HT-29 (cell line): Measurements from ENCODE around the gene KATNAL1. TPM values are rescaled to one million over a fixed set of nuclear protein-coding genes. Genes with fewer than 3 reads are reported as not detected.

Experiments used
- DNase-seq: peaks from one replicate; pipeline ENCODE4 v3.0.0-alpha.2; 2015; ENCODE audit warnings: low spot score
- small RNA-seq: library from RNA; depleted of rRNA; stranded (forward); fragments of <200 nt; gene quantifications from one replicate; pipeline ENCODE3, GENCODE V24; 2014
- total RNA-seq: library from RNA; depleted of rRNA; stranded (reverse); fragments of >200 nt; shearing (Covaris generic); gene quantifications from 2 replicates; pipeline ENCODE4 v1.2.3, GENCODE V29; 2014; rRNA removed

The KATNAL1 gene
- total RNA-seq, 1 experiment from 2014 or later, result 1.2 TPM

GRCh38 chr13:30165071-30165470, 142.3 kb downstream of the KATNAL1 start:
- no peak for DNase-seq

GRCh38 chr13:30164146-30164545, 143.2 kb downstream of the KATNAL1 start:
- no peak for DNase-seq

GRCh38 chr13:30163441-30163840, 143.9 kb downstream of the KATNAL1 start:
- no peak for DNase-seq

- no peak for DNase-seq
Measured at GRCh38 chr13:30159446-30159839, 147.9 kb downstream of the KATNAL1 start.

GRCh38 chr13:30158774-30159445, 148.4 kb downstream of the KATNAL1 start:
- peak; percentile 37 for DNase-seq

- DNase-seq, result no peak
Measured at GRCh38 chr13:30157616-30157993, 149.7 kb downstream of the KATNAL1 start.

- no peak for DNase-seq
Measured at GRCh38 chr13:30156826-30157615, 150.3 kb downstream of the KATNAL1 start.

- DNase-seq, result no peak
Measured at GRCh38 chr13:30156270-30156669, 151.1 kb downstream of the KATNAL1 start.

- DNase-seq, result no peak
Measured at GRCh38 chr13:30154931-30155330, 152.4 kb downstream of the KATNAL1 start.

GRCh38 chr13:30154531-30154930, 152.8 kb downstream of the KATNAL1 start:
- no peak for DNase-seq

- no peak for DNase-seq
Measured at GRCh38 chr13:30153545-30154426, 153.6 kb downstream of the KATNAL1 start.

Small RNA genes within 50 kb of the gene (small RNA-seq; reads per million reads assigned to genes)
- gene RNU6-64P, result not detected

Other genes with a start within 250 kb of the KATNAL1 start
- gene UBE2L5, start 114.9 kb upstream of the KATNAL1 start, total RNA-seq, result not detected in 2 replicates
- gene HMGB1, start 158.4 kb upstream of the KATNAL1 start, total RNA-seq, result 579 and 669 TPM in 2 replicates